GM18502 (cell line): ENCODE data around the gene ZMIZ2.

Source experiments
- ATAC-seq: cut with Tn5 transposase; IDR thresholded peaks from one replicate; pipeline ENCODE4 v1.9.1; 2021; ENCODE audit warnings: mild to moderate bottlenecking; ENCODE audit not compliant: unreplicated experiment, poor library complexity

ZMIZ2 gene

GRCh38 chr7:44754802-44755697, 6.4 kb downstream of the ZMIZ2 start:
- ATAC-seq, result no peak

GRCh38 chr7:44755698-44756627, 7.3 kb downstream of the ZMIZ2 start:
- no peak for ATAC-seq

DNA sequence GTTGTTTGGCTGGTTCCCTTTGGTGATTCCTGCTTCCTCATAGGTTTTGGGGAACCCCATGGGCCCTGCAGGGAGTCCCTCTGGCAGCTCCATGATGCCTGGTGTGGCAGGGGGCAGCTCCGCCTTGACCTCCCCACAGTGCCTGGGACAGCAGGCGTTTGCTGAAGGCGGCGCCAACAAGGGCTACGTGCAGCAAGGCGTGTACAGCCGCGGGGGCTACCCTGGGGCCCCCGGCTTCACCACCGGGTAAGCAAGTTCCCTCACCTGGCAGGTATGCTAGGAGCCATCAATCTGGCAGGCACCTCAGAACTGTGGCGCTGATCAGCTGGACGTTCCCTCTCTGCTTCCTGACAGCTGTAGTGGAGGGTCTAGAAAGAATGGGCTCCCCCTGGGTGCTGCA, 8.3 kb downstream of the ZMIZ2 start:
- no peak for ATAC-seq

DNA sequence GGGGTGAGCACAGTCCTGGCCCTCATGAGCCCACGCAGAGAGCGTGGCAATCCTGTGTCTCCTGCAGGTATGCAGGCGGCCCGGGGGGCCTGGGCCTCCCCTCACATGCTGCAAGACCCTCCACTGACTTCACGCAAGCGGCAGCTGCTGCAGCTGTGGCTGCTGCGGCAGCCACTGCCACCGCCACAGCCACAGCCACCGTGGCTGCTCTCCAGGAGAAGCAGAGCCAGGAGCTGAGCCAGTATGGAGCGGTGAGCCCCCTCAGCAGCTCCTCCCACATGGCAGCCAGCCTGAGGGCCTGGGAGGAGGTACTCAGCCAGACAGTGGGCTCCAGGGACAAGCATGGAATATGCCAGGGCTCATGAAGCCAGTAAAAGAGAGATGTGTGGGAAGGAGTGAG, 8.7 kb downstream of the ZMIZ2 start:
- ATAC-seq, result no peak

- ATAC-seq, result no peak
Measured at GRCh38 chr7:44757739-44758138, 9.1 kb downstream of the ZMIZ2 start.

- no peak for ATAC-seq
Measured at GRCh38 chr7:44759246-44759645, 10.6 kb downstream of the ZMIZ2 start.

DNA sequence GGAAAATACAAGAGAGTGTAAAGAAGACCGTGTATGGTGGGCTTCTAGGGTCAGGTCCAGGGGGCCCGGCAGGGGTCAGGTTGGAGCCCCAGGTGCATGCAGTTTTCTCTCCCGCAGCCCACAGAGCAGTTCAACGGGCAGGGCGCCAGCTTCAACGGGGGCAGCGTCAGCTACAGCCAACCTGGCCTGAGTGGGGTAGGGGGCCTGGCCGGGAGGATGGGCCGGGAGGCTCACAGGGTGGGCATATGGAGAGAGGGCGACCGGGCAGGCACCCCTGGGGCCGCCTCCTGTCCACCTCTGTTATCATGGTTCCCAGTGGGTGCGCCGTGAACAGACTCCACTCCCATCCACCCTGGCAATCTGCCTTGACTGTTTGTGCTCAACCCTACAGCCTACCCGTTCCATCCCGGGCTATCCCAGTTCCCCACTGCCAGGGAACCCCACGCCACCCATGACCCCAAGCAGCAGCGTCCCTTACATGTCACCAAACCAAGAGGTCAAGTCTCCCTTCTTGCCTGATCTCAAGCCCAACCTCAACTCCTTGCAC, 11.5 kb downstream of the ZMIZ2 start:
- no peak for ATAC-seq

DNA sequence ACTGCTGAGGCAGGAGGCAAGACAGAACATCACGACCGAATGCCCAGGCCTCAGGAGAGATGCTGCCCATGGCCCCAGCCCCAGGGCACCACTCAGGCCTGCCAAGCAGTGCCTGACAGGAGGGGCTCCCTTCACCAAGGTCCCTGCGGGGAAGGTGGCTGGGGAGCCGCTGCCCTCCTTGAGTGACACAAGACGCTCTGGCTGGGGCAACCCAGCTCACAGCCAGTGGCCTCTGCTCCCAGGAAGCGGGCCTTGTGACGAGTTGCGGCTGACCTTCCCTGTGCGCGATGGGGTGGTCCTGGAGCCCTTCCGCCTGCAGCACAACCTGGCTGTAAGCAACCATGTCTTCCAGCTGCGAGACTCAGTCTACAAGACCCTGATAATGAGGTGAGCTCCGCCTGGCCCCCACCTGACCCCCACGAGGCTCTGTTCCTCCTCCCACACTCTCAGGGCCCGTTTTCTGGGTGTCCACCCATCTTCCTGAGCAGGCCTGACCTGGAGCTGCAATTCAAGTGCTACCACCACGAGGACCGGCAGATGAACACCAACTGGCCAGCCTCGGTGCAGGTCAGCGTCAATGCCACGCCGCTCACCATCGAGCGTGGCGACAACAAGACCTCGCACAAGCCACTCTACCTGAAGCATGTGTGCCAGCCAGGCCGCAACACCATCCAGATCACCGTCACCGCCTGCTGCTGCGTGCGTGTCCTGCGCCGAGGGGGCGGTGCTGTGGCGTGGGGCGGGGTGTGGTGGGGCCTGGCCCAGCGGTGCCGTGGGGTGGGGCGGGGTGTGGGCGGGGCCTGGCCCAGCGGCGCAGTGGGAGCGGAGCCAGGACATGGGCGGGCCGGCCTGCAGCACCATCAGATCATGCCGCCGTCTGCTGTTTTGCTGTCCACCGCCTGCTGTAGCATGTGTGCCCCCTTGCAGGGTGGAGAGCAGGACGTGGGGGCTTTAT, 12.8 kb downstream of the ZMIZ2 start:
- ATAC-seq, result no peak

GRCh38 chr7:44762300-44762699, 13.7 kb downstream of the ZMIZ2 start:
- ATAC-seq, result no peak

DNA sequence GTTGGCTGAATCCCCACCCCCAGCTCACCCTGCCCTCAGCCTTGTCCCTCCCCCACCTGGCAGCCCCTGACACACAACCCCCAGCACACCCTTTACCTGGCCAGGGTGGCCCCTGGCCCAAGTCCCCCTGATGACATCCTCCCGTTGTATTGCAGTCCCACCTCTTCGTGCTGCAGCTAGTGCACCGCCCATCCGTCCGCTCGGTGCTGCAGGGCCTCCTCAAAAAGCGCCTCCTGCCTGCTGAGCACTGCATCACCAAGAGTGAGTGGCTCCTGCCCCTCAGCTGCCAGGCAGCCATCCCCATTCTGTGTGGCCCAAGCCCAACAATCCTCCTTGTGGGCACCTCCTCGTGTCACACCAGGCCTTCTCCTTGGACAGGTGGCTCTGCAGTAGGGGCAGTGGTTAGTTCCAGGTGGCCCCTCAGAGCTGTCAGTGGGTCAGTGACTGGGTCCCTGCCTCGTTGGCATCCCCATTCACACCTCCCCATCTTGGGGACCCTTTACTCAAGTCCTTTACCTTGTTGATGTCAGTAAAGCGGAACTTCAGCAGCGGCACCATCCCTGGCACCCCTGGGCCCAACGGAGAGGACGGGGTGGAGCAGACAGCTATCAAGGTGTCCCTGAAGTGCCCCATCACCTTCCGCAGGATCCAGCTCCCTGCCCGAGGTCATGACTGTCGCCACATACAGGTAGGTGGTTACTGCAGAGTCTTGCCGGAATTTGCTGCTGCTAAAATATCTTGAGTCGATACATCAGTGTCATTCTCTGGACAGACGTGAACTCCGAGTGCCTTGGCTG, 14.3 kb downstream of the ZMIZ2 start:
- ATAC-seq, result no peak

DNA sequence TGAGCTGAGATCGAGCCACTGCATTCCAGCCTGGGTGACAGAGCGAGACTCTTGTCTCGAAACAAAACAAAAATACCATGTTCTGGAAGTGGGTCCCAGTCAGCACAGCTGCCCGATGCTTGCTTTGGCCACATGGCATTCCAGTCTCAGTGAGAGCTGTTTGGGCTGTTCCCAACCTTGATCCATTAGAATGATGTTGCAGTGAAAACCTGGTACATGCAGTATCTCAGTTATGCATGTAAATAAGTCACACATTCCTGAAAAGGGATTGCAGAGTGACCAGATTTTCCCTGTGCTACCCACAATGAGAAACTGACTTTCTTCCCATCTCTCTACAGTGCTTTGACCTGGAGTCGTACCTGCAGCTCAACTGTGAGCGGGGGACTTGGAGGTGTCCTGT, 15.4 kb downstream of the ZMIZ2 start:
- no peak for ATAC-seq

GRCh38 chr7:44764665-44765578, 16.3 kb downstream of the ZMIZ2 start:
- ATAC-seq, result no peak

GRCh38 chr7:44765579-44766415, 17.1 kb downstream of the ZMIZ2 start:
- ATAC-seq, result no peak

DNA sequence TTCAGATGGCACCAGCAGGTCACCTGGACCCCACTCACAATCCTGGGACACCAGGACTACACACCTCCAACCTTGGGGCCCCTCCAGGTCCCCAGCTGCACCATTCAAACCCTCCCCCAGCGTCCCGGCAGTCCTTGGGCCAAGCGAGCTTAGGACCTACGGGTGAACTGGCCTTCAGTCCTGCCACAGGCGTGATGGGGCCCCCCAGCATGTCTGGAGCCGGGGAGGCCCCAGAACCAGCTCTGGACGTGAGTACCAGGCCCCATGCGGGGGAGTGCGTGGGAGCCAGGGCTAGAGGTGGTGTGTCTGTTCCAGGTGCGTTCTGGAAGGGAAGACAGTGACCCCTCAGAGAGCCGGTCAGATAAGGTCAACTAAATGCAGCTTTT, 17.8 kb downstream of the ZMIZ2 start:
- ATAC-seq, result no peak

- ATAC-seq, result no peak
Measured at GRCh38 chr7:44767134-44767911, 18.7 kb downstream of the ZMIZ2 start.

- ATAC-seq, result peak; percentile 63
Measured at GRCh38 chr7:44767912-44768627, 19.4 kb downstream of the ZMIZ2 start.
